A673 (cell line): Measurements from ENCODE around the gene KRT77. TPM values are rescaled to one million over a fixed set of nuclear protein-coding genes. Genes with fewer than 3 reads are reported as not detected.

ENCODE experiments used
- BruUV-seq: library from RNA; stranded (reverse); fragments of 400-500 nt; replicated peaks from 2 replicates; lab custom pipeline; 2021; lab: Mats Ljungman, UMichigan
- CTCF ChIA-PET: fragments of 300-600 bp; sonication (Branson Sonifier 250); formaldehyde crosslinking; loops from one replicate; lab custom pipeline; 2022; ENCODE audit warnings: antibody characterized with exemption; lab: Charles Lee
- POLR2A ChIA-PET: fragments of 300-600 bp; sonication (Branson Sonifier 250); formaldehyde crosslinking; loops from one replicate; lab custom pipeline; 2022; ENCODE audit warnings: antibody characterized with exemption; ENCODE audit not compliant: low non-redundant PET; lab: Charles Lee
- DNase-seq: peaks from one replicate; pipeline ENCODE4 v3.0.0-alpha.2; 2015; ENCODE audit warnings: low spot score
- H3K27ac ChIP-seq: fragments of 200-600 bp; sonication (generic); 2 replicates; pipeline ENCODE4 v1.5.1; 2016; ENCODE audit warnings: mixed run types, low read depth, mild to moderate bottlenecking, mixed read lengths, antibody characterized with exemption, low read length; ENCODE audit not compliant: poor library complexity, severe bottlenecking
- H3K27me3 ChIP-seq: fragments of 200-600 bp; sonication (generic); replicated peaks from 2 replicates; pipeline ENCODE4 v1.6.1; 2017; ENCODE audit warnings: mixed run types, low read depth, mild to moderate bottlenecking, mixed read lengths, antibody characterized with exemption, low read length; ENCODE audit not compliant: insufficient read depth, poor library complexity
- H3K36me3 ChIP-seq: fragments of 200-600 bp; sonication (generic); 2 replicates; pipeline ENCODE4 v1.6.1; 2016; ENCODE audit warnings: mixed run types, mild to moderate bottlenecking, mixed read lengths, antibody characterized with exemption, low read length; ENCODE audit not compliant: insufficient read depth, poor library complexity, severe bottlenecking
- H3K4me1 ChIP-seq: fragments of 200-600 bp; sonication (generic); 2 replicates; pipeline ENCODE4 v1.6.1; 2017; ENCODE audit warnings: mixed run types, mild to moderate bottlenecking, mixed read lengths, antibody characterized with exemption, low read length; ENCODE audit not compliant: insufficient read depth, poor library complexity, severe bottlenecking
- H3K4me3 ChIP-seq: fragments of 200-600 bp; sonication (generic); 2 replicates; pipeline ENCODE4 v1.5.1; 2016; ENCODE audit warnings: low read depth, mixed run types, mild to moderate bottlenecking, mixed read lengths, low read length; ENCODE audit not compliant: poor library complexity, severe bottlenecking
- H3K9me3 ChIP-seq: fragments of 200-600 bp; sonication (generic); 2 replicates; pipeline ENCODE4 v1.6.1; 2016; ENCODE audit warnings: mixed run types, low read depth, mild to moderate bottlenecking, mixed read lengths, antibody characterized with exemption, low read length; ENCODE audit not compliant: poor library complexity, severe bottlenecking
- CTCF ChIP-seq: fragments of 300-800, 200-600 bp; sonication (generic); conservative IDR thresholded peaks from 2 replicates; pipeline ENCODE4 v1.5.1; 2017; ENCODE audit warnings: low read depth, mild to moderate bottlenecking, antibody characterized with exemption, low read length, moderate library complexity, mixed read lengths
- EZH2 ChIP-seq: fragments of 200-600 bp; sonication (generic); IDR thresholded peaks from 2 replicates; pipeline ENCODE4 v1.6.1; 2017; ENCODE audit warnings: borderline replicate concordance, low read depth, mild to moderate bottlenecking, mixed read lengths, antibody characterized with exemption, low read length; ENCODE audit not compliant: poor library complexity, severe bottlenecking
- intact Hi-C: fragments of 100-400 bp; cut with micrococcal nuclease; formaldehyde crosslinking; loops from one replicate; pipeline ENCODE4 v1.10.0; 2022; ENCODE audit not compliant: unreplicated experiment
- total RNA-seq: library from RNA; stranded (reverse); gene quantifications from 2 replicates; pipeline ENCODE4 v1.2.3, GENCODE V29; 2021

Gene KRT77
- total RNA-seq, 1 experiment from 2014 or later: not detected

DNA sequence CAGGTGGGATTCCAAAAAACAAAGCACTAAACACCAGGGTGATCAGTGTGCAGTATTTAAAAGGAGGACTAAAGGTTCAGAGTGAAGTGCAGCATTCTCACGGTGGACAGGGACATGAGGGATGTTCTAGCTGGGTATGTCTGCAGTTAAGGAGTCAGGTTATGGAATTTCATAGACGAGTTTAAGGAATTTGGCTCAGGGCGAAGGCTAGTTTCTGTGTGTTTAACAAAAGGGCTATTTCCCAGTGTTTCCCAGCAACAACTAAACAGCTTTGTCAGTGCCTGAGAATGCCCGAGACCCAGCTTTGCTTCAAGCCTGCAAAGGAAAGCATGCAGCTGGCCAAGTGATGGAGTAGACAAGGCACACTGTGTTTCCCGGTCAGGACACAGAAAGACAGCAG, 30.1 kb downstream of the KRT77 start:
- ChIA-PET POLR2A (no interaction called here), CTCF (no interaction called here)
- no peaks in the 10 kb centered on the region for H3K9me3 ChIP-seq
- TF ChIP-seq CTCF: no peak
- no peak for TF ChIP-seq EZH2
- peaks cover 2% of the 10 kb centered on the region for H3K27me3 ChIP-seq
- BruUV-seq: no TSS peak
- intact Hi-C loops: no loop called here
- no peak overlapping the region for H3K4me3 ChIP-seq
- DNase-seq: no peak
- no peaks in the 10 kb centered on the region for H3K4me1 ChIP-seq
- H3K27ac ChIP-seq: no peak overlapping the region
- no peaks in the 10 kb centered on the region for H3K36me3 ChIP-seq

DNA sequence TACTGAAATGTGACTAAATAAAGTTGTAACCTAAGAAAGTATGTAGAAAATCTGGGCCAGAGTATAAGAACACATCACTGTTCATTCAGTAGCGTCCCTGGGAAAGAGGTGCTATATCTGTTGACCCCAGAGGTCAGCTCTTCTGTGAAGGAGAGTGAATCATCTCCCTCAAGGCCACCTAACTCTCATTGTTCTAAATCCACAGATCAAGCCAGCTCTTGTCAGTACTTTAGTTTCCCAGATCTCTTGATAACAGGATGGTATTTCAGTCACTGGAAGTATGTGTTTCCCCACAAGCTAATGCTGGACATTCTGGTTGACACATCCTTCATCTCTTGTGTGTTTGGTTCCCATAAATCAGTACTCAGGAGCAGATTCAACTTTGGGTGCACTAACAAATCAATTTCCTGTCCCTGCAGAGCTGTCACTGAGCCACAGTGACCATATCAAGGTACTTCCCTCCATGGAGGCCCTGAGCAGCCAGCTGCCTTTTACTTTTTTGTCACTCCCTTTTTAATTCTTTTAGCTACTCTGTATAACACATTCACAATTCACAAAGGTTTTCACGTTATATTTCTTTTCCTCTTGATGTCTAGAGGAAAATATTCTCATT, 30.9 kb downstream of the KRT77 start:
- no peaks in the 10 kb centered on the region for H3K9me3 ChIP-seq
- CTCF ChIA-PET: no interaction called here
- H3K27ac ChIP-seq: no peak overlapping the region
- H3K4me1 ChIP-seq: no peaks in the 10 kb centered on the region
- POLR2A ChIA-PET: no interaction called here
- DNase-seq: no peak
- no peaks in the 10 kb centered on the region for H3K36me3 ChIP-seq
- intact Hi-C loops: no loop called here
- H3K4me3 ChIP-seq: no peak overlapping the region
- TF ChIP-seq CTCF: no peak
- no peak for TF ChIP-seq EZH2
- H3K27me3 ChIP-seq: no peaks in the 10 kb centered on the region
- BruUV-seq: no TSS peak

GRCh38 chr12:52670961-52671360, 32.4 kb downstream of the KRT77 start:
- POLR2A ChIA-PET: no interaction called here
- no peak overlapping the region for H3K4me3 ChIP-seq
- CTCF ChIA-PET: no interaction called here
- intact Hi-C loops: no loop called here
- no peak for DNase-seq
- H3K9me3 ChIP-seq: no peaks in the 10 kb centered on the region
- TF ChIP-seq EZH2 (no peak), CTCF (no peak)
- BruUV-seq: no TSS peak
- no peaks in the 10 kb centered on the region for H3K27me3 ChIP-seq
- no peak overlapping the region for H3K27ac ChIP-seq
- no peaks in the 10 kb centered on the region for H3K4me1 ChIP-seq
- no peaks in the 10 kb centered on the region for H3K36me3 ChIP-seq
